IMR-90 (cell line): ENCODE measurements around the gene SNTN. TPM values are rescaled to one million over a fixed set of nuclear protein-coding genes. Genes with fewer than 3 reads are reported as not detected.

Source experiments
- ATAC-seq: fragments of 200-7000 bp; cut with Tn5 transposase; 2 replicates; pipeline ENCODE4 v1.9.1; 2020; ENCODE audit warnings: low read depth, mild to moderate bottlenecking, moderate library complexity
- BruUV-seq: library from RNA; stranded (reverse); fragments of 400-500 nt; replicated peaks from 2 replicates; lab custom pipeline; 2021; lab: Mats Ljungman, UMichigan
- CTCF ChIA-PET: fragments of 300-600 bp; formaldehyde crosslinking; extraction: SDS; loops from one replicate; lab custom pipeline; 2021; ENCODE audit warnings: antibody characterized with exemption; lab: Yijun Ruan, JAX
- POLR2A ChIA-PET: fragments of 300-600 bp; sonication (Branson Sonifier 250); formaldehyde crosslinking; loops from one replicate; lab custom pipeline; 2022; ENCODE audit warnings: antibody characterized with exemption; ENCODE audit not compliant: unreplicated experiment; lab: Charles Lee
- DNase-seq: peaks from one replicate; pipeline ENCODE4 v3.0.0; 2013
- H2AFZ ChIP-seq: replicated peaks from 2 replicates; pipeline ENCODE3; 2013; ENCODE audit warnings: low read length, mild to moderate bottlenecking; ENCODE audit not compliant: poor library complexity
- H2AK5ac ChIP-seq: 2 replicates; pipeline ENCODE4 v1.6.1; 2013; ENCODE audit warnings: low read depth, low read length, inconsistent platforms
- H2AK9ac ChIP-seq: replicated peaks from 2 replicates; pipeline ENCODE3; 2013; ENCODE audit warnings: mild to moderate bottlenecking, low read depth, low read length, moderate library complexity; ENCODE audit not compliant: poor library complexity
- H2BK120ac ChIP-seq: 2 replicates; pipeline ENCODE4 v1.6.1; 2013; ENCODE audit warnings: low read depth, low read length, inconsistent platforms
- H2BK15ac ChIP-seq: 3 replicates; pipeline ENCODE4 v1.6.1; 2013; ENCODE audit warnings: low read depth, low read length, inconsistent platforms
- H2BK20ac ChIP-seq: 2 replicates; pipeline ENCODE4 v1.6.1; 2013; ENCODE audit warnings: low read depth, mild to moderate bottlenecking, inconsistent platforms, low read length, moderate library complexity
- H2BK5ac ChIP-seq: 2 replicates; pipeline ENCODE4 v1.6.1; 2013; ENCODE audit warnings: mild to moderate bottlenecking, low read depth, low read length, inconsistent platforms; ENCODE audit not compliant: poor library complexity, severe bottlenecking
- H3K14ac ChIP-seq: replicated peaks from 2 replicates; pipeline ENCODE4 v1.6.1; 2013; ENCODE audit warnings: low read depth, low read length, inconsistent platforms
- H3K18ac ChIP-seq: 2 replicates; pipeline ENCODE4 v1.6.1; 2013; ENCODE audit warnings: low read depth, low read length, control low read depth
- H3K23ac ChIP-seq: 2 replicates; pipeline ENCODE4 v1.6.1; 2013; ENCODE audit warnings: low read depth, low read length, inconsistent platforms
- H3K27ac ChIP-seq: 2 replicates; pipeline ENCODE4 v1.5.1; 2013; ENCODE audit warnings: mild to moderate bottlenecking, control low read depth, low read length; ENCODE audit not compliant: insufficient read depth
- H3K27me3 ChIP-seq: 2 replicates; pipeline ENCODE4 v1.6.1; 2013; ENCODE audit warnings: low read length; ENCODE audit not compliant: control insufficient read depth, insufficient read depth
- H3K36me3 ChIP-seq: 2 replicates; pipeline ENCODE4 v1.6.1; 2013; ENCODE audit warnings: low read length, mixed read lengths; ENCODE audit not compliant: control insufficient read depth, insufficient read depth
- H3K4ac ChIP-seq: 2 replicates; pipeline ENCODE4 v1.6.1; 2013; ENCODE audit warnings: low read depth, low read length, inconsistent platforms
- H3K4me1 ChIP-seq: 2 replicates; pipeline ENCODE4 v1.6.1; 2013; ENCODE audit warnings: low read length, mixed read lengths; ENCODE audit not compliant: control insufficient read depth, insufficient read depth
- H3K4me2 ChIP-seq: 2 replicates; pipeline ENCODE4 v1.6.1; 2013; ENCODE audit warnings: low read depth, mild to moderate bottlenecking, control low read depth, low read length, moderate library complexity
- H3K4me3 ChIP-seq: 2 replicates; pipeline ENCODE4 v1.5.1; 2013; ENCODE audit warnings: low read depth, mild to moderate bottlenecking, control low read depth, low read length, moderate library complexity; ENCODE audit not compliant: insufficient read depth
- H3K56ac ChIP-seq: 2 replicates; pipeline ENCODE4 v1.6.1; 2013; ENCODE audit warnings: low read length, inconsistent platforms; ENCODE audit not compliant: insufficient read depth; ENCODE audit errors: extremely low read depth
- H3K79me1 ChIP-seq, 2 experiments: 2 replicates each; pipeline ENCODE4 v1.6.1; 2013; ENCODE audit warnings: low read length in 2 of 2, inconsistent platforms in 1 of 2, low read depth in 1 of 2
- H3K9ac ChIP-seq: 2 replicates; pipeline ENCODE4 v1.6.1; 2013; ENCODE audit warnings: low read depth, low read length, control low read depth
- H3K9me1 ChIP-seq: 2 replicates; pipeline ENCODE4 v1.6.1; 2013; ENCODE audit warnings: low read length, inconsistent platforms; ENCODE audit not compliant: insufficient read depth
- H3K9me3 ChIP-seq: 2 replicates; pipeline ENCODE4 v1.6.1; 2013; ENCODE audit warnings: low read length; ENCODE audit not compliant: control insufficient read depth, insufficient read depth
- H4K20me1 ChIP-seq: 2 replicates; pipeline ENCODE4 v1.6.1; 2013; ENCODE audit warnings: low read length, inconsistent platforms; ENCODE audit not compliant: insufficient read depth
- H4K5ac ChIP-seq: 2 replicates; pipeline ENCODE4 v1.6.1; 2013; ENCODE audit warnings: mild to moderate bottlenecking, low read depth, low read length, control low read depth
- H4K8ac ChIP-seq, 2 experiments: 2 replicates each; pipeline ENCODE4 v1.6.1; 2013; ENCODE audit warnings: low read depth in 2 of 2, low read length in 2 of 2, control low read depth in 1 of 2, inconsistent platforms in 1 of 2
- H4K91ac ChIP-seq: 2 replicates; pipeline ENCODE4 v1.6.1; 2013; ENCODE audit warnings: low read depth, low read length, inconsistent platforms; ENCODE audit not compliant: insufficient read depth
- BHLHE40 ChIP-seq: fragments of 150-350 bp; IDR thresholded peaks from 2 replicates; pipeline ENCODE4 v1.6.1; 2016; ENCODE audit warnings: mild to moderate bottlenecking, low read depth, low read length
- CEBPB ChIP-seq: IDR thresholded peaks from 2 replicates; pipeline ENCODE4 v1.6.1; 2012; ENCODE audit warnings: low read depth, low read length, improper control_type of control experiment
- CHD1 ChIP-seq: IDR thresholded peaks from 2 replicates; pipeline ENCODE4 v1.6.1; 2012; ENCODE audit warnings: low read depth, low read length, improper control_type of control experiment
- MAFK ChIP-seq: IDR thresholded peaks from 2 replicates; pipeline ENCODE4 v1.6.1; 2012; ENCODE audit warnings: low read depth, low read length, improper control_type of control experiment
- MAZ ChIP-seq: IDR thresholded peaks from 2 replicates; pipeline ENCODE4 v1.6.1; 2012; ENCODE audit warnings: low read depth, mild to moderate bottlenecking, low read length, improper control_type of control experiment, moderate library complexity, borderline replicate concordance
- MXI1 ChIP-seq: IDR thresholded peaks from 2 replicates; pipeline ENCODE4 v1.6.1; 2012; ENCODE audit warnings: low read depth, mild to moderate bottlenecking, low read length, moderate library complexity, borderline replicate concordance
- NFE2L2 ChIP-seq: fragments of 150-350 bp; IDR thresholded peaks from 2 replicates; pipeline ENCODE4 v1.6.1; 2016; ENCODE audit warnings: low read depth, mild to moderate bottlenecking, low read length
- RAD21 ChIP-seq: IDR thresholded peaks from 2 replicates; pipeline ENCODE4 v1.6.1; 2012; ENCODE audit warnings: low read length, improper control_type of control experiment
- RCOR1 ChIP-seq: IDR thresholded peaks from 2 replicates; pipeline ENCODE4 v1.6.1; 2012; ENCODE audit warnings: mild to moderate bottlenecking, low read length, improper control_type of control experiment; ENCODE audit not compliant: insufficient replicate concordance
- SMC3 ChIP-seq: fragments of 150-350 bp; IDR thresholded peaks from 2 replicates; pipeline ENCODE4 v1.6.1; 2016; ENCODE audit warnings: low read depth, mild to moderate bottlenecking, antibody characterized with exemption, low read length, moderate library complexity
- WGBS, 2 experiments: methylation state at CpG; one replicate each; pipeline versions ENCODE4 v1.1.5 to v1.1.7; 2013; ENCODE audit warnings: missing lambda C conversion rate in 2 of 2; ENCODE audit not compliant: insufficient read length in 1 of 2; ENCODE audit errors: extremely low coverage in 2 of 2; 5-methylcytosine and 5-hydroxymethylcytosine counted together
- dilution Hi-C: fragments of 300-500 bp; cut with HindIII; formaldehyde crosslinking; loops from one replicate; pipeline ENCODE4 v1.14.3; 2018; ENCODE audit warnings: low sequenced_read_pairs; ENCODE audit not compliant: unreplicated experiment
- in situ Hi-C: fragments of 300-500 bp; cut with MboI; formaldehyde crosslinking; loops from 3 replicates; pipeline ENCODE4 v1.14.3; 2019; ENCODE audit warnings: low sequenced_read_pairs, inconsistent platforms, mixed read lengths
- intact Hi-C: fragments of 100-400 bp; cut with micrococcal nuclease; formaldehyde crosslinking; loops from 2 replicates; pipeline ENCODE4 v1.10.0; 2022
- polyA plus RNA-seq, 3 experiments: library from polyadenylated mRNA; depleted of rRNA; stranded (reverse); fragments of >200 nt; gene quantifications; 2 replicates each; pipeline ENCODE4 v1.2.3, GENCODE V29; 2012; ENCODE audit warnings: low replicate concordance in 1 of 3
- total RNA-seq: library from RNA; depleted of rRNA; stranded (reverse); fragments of >200 nt; gene quantifications from 2 replicates; pipeline ENCODE4 v1.2.3, GENCODE V29; 2012
- TF ChIP-seq, protein P1 (sequence below): fragments of 150-350 bp; IDR thresholded peaks from 2 replicates; pipeline ENCODE4 v1.6.1; 2017; ENCODE audit warnings: mild to moderate bottlenecking, antibody characterized with exemption, low read length, low read depth
- TF ChIP-seq, protein P2 (sequence below): conservative IDR thresholded peaks from 2 replicates; pipeline ENCODE4 v1.5.1; 2012; ENCODE audit warnings: mild to moderate bottlenecking, low read depth, low read length, improper control_type of control experiment
- TF ChIP-seq, protein P3 (sequence below): fragments of 150-350 bp; IDR thresholded peaks from 2 replicates; pipeline ENCODE4 v1.6.1; 2016; ENCODE audit warnings: low read depth, mild to moderate bottlenecking, low read length, moderate library complexity, borderline replicate concordance

Gene SNTN
- total and polyA plus RNA-seq, 2 of the 4 experiments (the other 2 are of a cell fraction), result not detected

DNA sequence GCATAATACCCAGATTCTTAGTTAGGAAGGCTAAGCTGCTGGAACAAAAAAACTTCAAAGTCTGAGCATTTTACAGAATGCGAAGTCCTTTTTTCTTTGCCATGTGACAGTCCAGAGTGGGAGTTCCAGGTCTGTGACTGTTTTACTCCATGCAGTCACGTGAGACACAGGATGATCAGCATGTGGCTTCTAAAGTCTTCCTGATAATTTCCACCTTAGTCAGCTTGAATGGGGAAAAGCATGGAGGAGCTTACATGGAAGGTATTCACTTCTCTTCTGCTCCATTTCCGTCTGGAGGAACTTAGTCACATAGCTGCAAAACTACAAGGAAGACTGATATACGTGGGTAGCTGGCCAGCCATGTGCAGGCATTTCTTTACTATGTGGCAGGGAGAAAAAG lies 1.7 kb downstream of the SNTN start:
- H3K27ac ChIP-seq, result no peak overlapping the region
- in situ Hi-C loops, result no loop called here

More for the DNA sequence above, 1.7 kb downstream of the SNTN start:
- dilution Hi-C loops (no loop called here), intact Hi-C loops (no loop called here)
- Histone ChIP-seq H3K27me3 (no peaks in the 10 kb centered on the region), H2AK5ac (no peak overlapping the region), H3K18ac (no peak overlapping the region), H2BK5ac (no peak overlapping the region), H4K8ac (no peak overlapping the region), H3K9me1 (no peaks in the 10 kb centered on the region), H3K23ac (no peak overlapping the region), H4K5ac (no peak overlapping the region), H3K4ac (no peak overlapping the region), H2AK9ac (no peak overlapping the region), H4K20me1 (no peaks in the 10 kb centered on the region), H4K91ac (no peak overlapping the region), H3K56ac (no peak overlapping the region), H3K36me3 (no peaks in the 10 kb centered on the region), H3K79me1 (no peaks in the 10 kb centered on the region), H2BK20ac (no peak overlapping the region), H3K4me2 (no peak overlapping the region), H2BK15ac (no peak overlapping the region), H3K9ac (no peak overlapping the region), H3K4me3 (no peak overlapping the region), H3K4me1 (no peaks in the 10 kb centered on the region), H2BK120ac (no peak overlapping the region), H3K14ac (no peak overlapping the region), H3K9me3 (no peaks in the 10 kb centered on the region), H2AFZ (no peak overlapping the region)
- 100% methylated on average over 1 of the region's 4 CpGs; no CpG with 5 or more reads in 1 of the 2 experiments for WGBS, 2 experiments
- ATAC-seq (no peak), DNase-seq (peak; percentile 20)
- no TSS peak for BruUV-seq
- TF ChIP-seq, protein P1, sequence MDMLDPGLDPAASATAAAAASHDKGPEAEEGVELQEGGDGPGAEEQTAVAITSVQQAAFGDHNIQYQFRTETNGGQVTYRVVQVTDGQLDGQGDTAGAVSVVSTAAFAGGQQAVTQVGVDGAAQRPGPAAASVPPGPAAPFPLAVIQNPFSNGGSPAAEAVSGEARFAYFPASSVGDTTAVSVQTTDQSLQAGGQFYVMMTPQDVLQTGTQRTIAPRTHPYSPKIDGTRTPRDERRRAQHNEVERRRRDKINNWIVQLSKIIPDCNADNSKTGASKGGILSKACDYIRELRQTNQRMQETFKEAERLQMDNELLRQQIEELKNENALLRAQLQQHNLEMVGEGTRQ, result no peak
- TF ChIP-seq MAFK (no peak), MAZ (no peak), RCOR1 (no peak), BHLHE40 (no peak), RAD21 (no peak), NFE2L2 (no peak), MXI1 (no peak), SMC3 (no peak), CEBPB (no peak), CHD1 (no peak)
- TF ChIP-seq, protein P2, sequence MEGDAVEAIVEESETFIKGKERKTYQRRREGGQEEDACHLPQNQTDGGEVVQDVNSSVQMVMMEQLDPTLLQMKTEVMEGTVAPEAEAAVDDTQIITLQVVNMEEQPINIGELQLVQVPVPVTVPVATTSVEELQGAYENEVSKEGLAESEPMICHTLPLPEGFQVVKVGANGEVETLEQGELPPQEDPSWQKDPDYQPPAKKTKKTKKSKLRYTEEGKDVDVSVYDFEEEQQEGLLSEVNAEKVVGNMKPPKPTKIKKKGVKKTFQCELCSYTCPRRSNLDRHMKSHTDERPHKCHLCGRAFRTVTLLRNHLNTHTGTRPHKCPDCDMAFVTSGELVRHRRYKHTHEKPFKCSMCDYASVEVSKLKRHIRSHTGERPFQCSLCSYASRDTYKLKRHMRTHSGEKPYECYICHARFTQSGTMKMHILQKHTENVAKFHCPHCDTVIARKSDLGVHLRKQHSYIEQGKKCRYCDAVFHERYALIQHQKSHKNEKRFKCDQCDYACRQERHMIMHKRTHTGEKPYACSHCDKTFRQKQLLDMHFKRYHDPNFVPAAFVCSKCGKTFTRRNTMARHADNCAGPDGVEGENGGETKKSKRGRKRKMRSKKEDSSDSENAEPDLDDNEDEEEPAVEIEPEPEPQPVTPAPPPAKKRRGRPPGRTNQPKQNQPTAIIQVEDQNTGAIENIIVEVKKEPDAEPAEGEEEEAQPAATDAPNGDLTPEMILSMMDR, result no peak
- TF ChIP-seq, protein P3, sequence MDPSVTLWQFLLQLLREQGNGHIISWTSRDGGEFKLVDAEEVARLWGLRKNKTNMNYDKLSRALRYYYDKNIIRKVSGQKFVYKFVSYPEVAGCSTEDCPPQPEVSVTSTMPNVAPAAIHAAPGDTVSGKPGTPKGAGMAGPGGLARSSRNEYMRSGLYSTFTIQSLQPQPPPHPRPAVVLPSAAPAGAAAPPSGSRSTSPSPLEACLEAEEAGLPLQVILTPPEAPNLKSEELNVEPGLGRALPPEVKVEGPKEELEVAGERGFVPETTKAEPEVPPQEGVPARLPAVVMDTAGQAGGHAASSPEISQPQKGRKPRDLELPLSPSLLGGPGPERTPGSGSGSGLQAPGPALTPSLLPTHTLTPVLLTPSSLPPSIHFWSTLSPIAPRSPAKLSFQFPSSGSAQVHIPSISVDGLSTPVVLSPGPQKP, result no peak
- POLR2A ChIA-PET, result no interaction called here
- CTCF ChIA-PET, result no interaction called here
